Stimulated activated CD4-positive, alpha-beta T cell treated with anti-CD3 and anti-CD28 coated beads, TNF-alpha, amount 100 ng/mL, for 4 hours (primary cell): Measurements from ENCODE around the gene ERAP2.

Source experiments
- DNase-seq, 3 experiments: peaks; one replicate each; pipeline ENCODE4 v3.0.0-alpha.2; 2020; ENCODE audit warnings: low read depth in 3 of 3

Gene ERAP2

DNA sequence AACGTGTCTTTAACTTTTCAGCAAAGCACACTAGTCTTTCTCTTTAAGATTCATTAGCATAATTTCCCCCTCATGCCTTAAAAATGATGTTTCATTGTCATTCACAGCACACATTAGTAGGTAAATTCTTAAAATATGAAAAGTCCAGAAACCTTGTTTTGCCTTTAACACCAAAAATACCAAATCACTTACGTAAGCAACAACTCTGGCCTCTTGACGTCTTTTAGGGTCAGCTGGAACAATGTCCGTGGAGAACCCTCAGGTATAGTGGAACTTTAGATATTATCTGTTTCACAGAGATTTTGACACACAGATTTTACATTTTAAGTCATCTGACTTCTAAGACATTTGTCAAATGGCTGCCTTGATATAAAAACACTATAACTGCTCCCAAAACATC lies 90.5 kb downstream of the ERAP2 start:
- DNase-seq = no peak

DNA sequence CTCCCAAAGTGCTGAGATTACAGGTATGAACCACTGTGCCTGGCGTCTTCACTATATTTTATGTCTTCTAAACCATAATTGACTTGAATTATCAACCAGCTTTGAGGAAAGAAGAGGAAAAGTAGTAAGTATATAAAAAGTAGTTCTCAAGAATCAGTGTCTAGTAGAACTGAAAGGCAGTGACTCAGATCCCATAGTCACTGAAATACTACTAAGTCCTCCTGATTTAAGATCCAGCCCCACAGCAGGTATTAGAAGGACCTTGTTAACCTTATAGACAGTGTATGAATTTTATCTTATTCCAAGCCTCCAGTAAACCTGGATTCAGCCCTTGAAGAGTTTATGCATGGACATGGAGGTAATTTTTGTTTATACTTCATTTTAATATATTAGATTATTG lies 91.1 kb downstream of the ERAP2 start:
- no peak for DNase-seq

DNA sequence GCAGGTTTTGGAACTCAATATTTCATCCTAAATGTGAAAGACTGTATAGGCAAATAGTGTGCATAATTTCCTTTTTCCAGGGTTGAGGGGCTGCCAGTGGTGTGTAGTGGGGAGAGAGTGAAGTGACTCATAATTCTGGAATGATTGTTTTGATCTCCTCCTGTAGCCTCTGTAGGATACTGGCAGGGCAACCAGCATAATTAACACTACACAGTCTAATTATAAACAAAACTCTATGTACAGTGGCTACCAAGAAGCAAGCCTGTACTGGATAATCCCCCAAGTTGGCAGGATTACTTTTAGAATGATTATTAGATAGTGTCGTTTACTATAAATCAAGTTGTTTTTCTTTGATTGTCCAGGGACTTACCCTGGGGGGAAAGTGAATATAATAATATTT lies 91.8 kb downstream of the ERAP2 start:
- DNase-seq = no peak

DNA sequence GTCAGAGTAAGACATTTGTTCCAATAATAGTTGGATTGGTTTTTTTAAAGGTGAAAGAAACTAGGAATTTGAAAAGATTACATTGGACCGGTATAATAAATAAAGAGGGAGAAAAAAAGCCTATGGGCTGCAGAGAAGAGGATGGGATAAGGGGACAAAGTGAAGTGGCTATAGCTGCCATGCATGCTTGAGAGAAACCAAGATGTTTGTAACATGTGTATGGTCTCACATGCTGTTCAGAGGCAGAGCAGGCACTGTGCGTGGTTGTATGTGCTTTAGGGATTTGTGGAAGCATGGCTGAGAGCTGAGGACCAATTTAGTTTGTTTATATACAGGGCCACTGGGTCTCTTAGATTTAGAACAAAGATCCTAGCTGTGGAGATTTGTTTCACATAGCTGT lies 92.3 kb downstream of the ERAP2 start:
- no peak for DNase-seq
